KOPT-K1 (cell line): ENCODE data around the gene AP2A2.
"Not testable (repeated sequence)": the region's sequence is repeated elsewhere in the genome, so short reads cannot be mapped to it uniquely, and the experiment has no call there.

Experiments
- H3K27ac ChIP-seq: fragments of 200-600 bp; sonication (generic); 2 replicates; pipeline ENCODE4 v1.5.1; 2016; ENCODE audit warnings: antibody characterized with exemption, mild to moderate bottlenecking, low read depth, low read length; ENCODE audit not compliant: poor library complexity, severe bottlenecking
- H3K36me3 ChIP-seq: fragments of 200-600 bp; sonication (generic); 2 replicates; pipeline ENCODE4 v1.5.1; 2017; ENCODE audit warnings: antibody characterized with exemption, mild to moderate bottlenecking, low read length, moderate library complexity; ENCODE audit not compliant: insufficient read depth
- H3K9me3 ChIP-seq: fragments of 200-600 bp; sonication (generic); 2 replicates; pipeline ENCODE4 v1.5.1; 2017; ENCODE audit warnings: antibody characterized with exemption, low read length, mild to moderate bottlenecking; ENCODE audit not compliant: insufficient read depth, poor library complexity, severe bottlenecking

Gene AP2A2

GRCh38 chr11:952406-953385 lies 27.0 kb downstream of the AP2A2 start:
- Histone ChIP-seq H3K27ac (no peak overlapping the region), H3K9me3 (peaks cover 15% of the 10 kb centered on the region), H3K36me3 (0 out of 2 replicates have a peak, but pooled peaks cover 4% of the 10 kb centered on the region)

GRCh38 chr11:953512-953911 lies 27.8 kb downstream of the AP2A2 start:
- Histone ChIP-seq H3K9me3 (peaks cover 14% of the 10 kb centered on the region), H3K27ac (no peak overlapping the region), H3K36me3 (0 out of 2 replicates have a peak, but pooled peaks cover 4% of the 10 kb centered on the region)

DNA sequence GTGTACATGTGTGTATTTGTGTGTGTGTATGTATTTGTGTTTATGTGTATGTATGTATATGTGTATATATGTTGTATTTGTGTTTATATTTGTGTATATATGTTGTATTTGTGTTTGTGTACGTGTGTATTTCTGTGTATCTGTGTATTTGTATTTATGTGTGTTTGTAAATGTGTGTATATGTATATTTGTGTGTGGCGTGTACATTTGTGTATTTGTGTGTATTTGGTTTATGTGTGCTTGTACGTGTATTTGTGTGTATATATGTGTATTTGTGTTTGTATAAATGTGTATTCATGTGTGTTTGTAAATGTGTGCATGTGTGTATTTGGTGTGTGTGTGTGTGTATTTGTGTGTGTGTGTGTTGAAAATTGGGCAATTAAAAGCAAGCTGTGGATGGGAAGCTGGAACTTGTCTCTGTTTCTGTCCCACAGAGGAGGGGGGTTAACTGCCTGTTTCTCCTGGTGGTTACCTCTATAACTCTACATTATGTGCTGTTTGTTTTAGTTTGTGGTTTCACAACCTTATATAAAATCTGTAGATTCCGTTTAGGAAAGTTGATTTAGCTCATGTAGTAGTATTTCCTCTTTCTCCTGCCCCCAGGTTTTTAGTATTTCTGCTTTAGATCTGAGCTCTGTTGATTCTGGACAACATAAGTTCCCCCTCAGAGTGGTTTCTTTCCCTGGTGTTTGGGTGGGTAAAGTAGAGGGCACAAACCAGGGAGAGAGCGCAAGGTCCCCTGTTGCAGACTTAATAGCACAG lies 28.9 kb downstream of the AP2A2 start:
- Histone ChIP-seq H3K9me3 (peaks cover 4% of the 10 kb centered on the region), H3K36me3 (peaks cover 8% of the 10 kb centered on the region; the same call in 1 of the 2 replicates), H3K27ac (no peak overlapping the region)

GRCh38 chr11:955154-956063 lies 29.7 kb downstream of the AP2A2 start:
- Histone ChIP-seq H3K27ac (no peak overlapping the region), H3K36me3 (peaks cover 10% of the 10 kb centered on the region; the same call in 1 of the 2 replicates), H3K9me3 (no peaks in the 10 kb centered on the region)

DNA sequence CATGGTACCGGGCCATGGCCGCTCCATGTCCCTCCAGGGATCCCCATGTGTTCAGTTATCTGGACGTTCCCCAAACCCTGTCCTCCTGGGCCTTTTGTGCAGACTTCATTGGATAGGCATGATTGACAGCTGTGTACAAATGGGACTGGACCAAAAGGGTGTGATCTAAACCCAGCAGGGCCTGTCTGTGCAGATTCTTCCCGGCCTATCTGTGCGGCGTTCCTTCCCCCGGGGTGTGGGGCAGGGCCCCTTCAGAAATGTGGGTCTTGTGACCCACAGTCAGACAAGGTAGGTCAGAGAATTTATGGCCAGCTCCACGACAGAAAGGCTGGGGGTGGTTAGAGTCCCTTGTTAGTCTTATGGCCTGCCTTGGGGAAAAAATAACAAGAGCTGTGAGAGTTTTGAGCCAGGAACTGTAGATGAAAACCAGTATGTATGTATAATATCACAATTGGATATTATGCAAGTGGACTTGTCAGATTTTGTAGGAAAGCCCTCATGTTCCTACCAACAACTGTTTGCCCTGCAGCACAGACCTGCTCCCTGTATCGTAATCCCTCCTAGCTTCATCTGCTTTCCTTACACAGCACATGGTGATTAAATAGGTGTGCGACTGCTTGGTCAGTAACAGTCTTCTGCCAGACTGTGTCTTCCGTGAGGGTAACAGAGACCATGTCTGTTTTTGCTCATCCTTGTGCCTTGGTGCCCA lies 31.7 kb downstream of the AP2A2 start:
- H3K9me3 ChIP-seq, result no peaks in the 10 kb centered on the region
- no peak overlapping the region for H3K27ac ChIP-seq
- peaks cover 20% of the 10 kb centered on the region; the same call in 1 of the 2 replicates for H3K36me3 ChIP-seq

GRCh38 chr11:958101-958500 lies 32.4 kb downstream of the AP2A2 start:
- H3K27ac ChIP-seq, result no peak overlapping the region
- H3K36me3 ChIP-seq, result peaks cover 22% of the 10 kb centered on the region; the same call in 1 of the 2 replicates
- no peaks in the 10 kb centered on the region for H3K9me3 ChIP-seq

- no peaks in the 10 kb centered on the region for H3K9me3 ChIP-seq
- peaks cover 31% of the 10 kb centered on the region; the same call in 1 of the 2 replicates for H3K36me3 ChIP-seq
- no peak overlapping the region for H3K27ac ChIP-seq
These were observed 33.4 kb downstream of the AP2A2 start for GRCh38 chr11:959027-959426.

DNA sequence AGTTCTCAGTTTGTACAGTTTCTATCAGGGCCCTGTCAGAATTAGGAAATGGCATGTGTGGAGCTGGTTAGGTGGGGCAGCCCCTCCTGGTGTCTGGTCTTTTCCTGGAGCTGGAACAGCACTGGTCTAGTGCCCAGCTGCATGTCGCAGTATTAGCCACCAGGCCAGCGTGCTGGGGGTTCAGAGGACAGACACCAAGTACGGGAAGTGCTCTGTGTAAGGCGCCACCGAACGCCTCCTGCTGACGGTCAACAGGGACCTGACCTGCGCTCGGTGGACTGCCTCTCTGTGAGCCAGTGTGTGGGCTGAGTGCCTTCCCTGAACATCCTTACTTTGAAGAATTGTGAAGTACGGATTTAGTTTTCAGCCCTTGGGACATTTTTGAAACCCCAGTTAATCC lies 33.9 kb downstream of the AP2A2 start:
- Histone ChIP-seq H3K27ac (no peak overlapping the region), H3K9me3 (peaks cover 4% of the 10 kb centered on the region), H3K36me3 (peaks cover 37% of the 10 kb centered on the region; the same call in 1 of the 2 replicates)

DNA sequence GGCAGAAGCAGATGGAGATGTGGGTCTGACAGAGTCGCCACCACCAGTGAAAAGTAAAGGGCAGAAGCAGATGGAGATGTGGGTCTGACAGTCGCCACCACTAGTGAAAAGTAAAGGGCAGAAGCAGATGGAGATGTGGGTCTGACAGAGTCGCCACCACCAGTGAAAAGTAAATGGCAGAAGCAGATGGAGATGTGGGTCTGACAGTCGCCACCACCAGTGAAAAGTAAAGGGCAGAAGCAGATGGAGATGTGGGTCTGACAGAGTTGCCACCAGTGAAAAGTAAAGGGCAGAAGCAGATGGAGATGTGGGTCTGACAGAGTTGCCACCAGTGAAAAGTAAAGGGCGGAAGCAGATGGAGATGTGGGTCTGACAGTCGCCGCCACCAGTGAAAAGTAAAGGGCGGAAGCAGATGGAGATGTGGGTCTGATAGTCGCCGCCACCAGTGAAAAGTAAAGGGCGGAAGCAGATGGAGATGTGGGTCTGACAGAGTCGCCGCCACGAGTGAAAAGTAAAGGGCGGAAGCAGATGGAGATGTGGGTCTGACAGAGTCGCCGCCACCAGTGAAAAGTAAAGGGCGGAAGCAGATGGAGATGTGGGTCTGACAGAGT lies 35.7 kb downstream of the AP2A2 start:
- not testable (repeated sequence) for H3K27ac ChIP-seq, H3K9me3 ChIP-seq
- H3K36me3 ChIP-seq, result peaks cover 38% of the 10 kb centered on the region; the same call in 1 of the 2 replicates

DNA sequence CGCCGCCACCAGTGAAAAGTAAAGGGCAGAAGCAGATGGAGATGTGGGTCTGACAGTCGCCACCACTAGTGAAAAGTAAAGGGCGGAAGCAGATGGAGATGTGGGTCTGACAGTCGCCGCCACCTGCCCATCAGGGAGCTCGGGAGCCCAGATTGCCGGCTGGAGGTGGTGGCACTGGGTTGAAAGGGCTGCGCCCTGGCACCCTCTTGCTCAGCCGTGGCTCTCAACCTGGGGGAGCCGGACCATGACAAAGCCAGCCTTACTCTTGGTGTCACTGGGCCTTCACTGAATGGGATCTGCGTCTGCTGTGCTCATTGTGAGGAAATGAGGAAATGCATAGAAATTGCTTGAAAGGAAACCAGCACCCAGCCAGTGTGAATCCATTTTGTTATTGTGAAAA lies 36.3 kb downstream of the AP2A2 start:
- H3K36me3 ChIP-seq, result peaks cover 38% of the 10 kb centered on the region; the same call in 1 of the 2 replicates
- H3K27ac ChIP-seq, result no peak overlapping the region
- peaks cover 7% of the 10 kb centered on the region for H3K9me3 ChIP-seq

GRCh38 chr11:962688-963087 lies 37.0 kb downstream of the AP2A2 start:
- Histone ChIP-seq H3K27ac (no peak overlapping the region), H3K36me3 (peaks cover 38% of the 10 kb centered on the region; the same call in 1 of the 2 replicates), H3K9me3 (peaks cover 7% of the 10 kb centered on the region)

DNA sequence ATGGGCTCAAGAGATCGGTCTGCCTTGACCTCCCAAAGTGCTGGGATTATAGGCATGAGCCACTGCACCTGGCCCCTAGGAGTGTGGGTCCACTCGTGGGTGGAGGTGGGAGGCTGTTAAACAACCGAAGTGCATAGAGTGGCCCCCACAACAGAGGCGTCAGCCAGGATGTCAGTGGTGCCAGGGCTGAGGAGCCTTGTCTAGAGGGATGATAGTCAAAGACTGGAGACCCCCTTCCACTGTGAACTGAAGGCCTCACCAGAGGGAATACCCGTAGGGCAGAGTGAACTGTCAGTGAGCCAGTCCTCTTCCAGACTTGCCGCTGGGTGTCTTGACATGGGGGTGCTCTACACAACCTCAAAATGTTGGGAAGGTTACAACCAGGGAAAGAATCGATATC lies 38.2 kb downstream of the AP2A2 start:
- H3K9me3 ChIP-seq, result peaks cover 7% of the 10 kb centered on the region
- H3K27ac ChIP-seq, result no peak overlapping the region
- H3K36me3 ChIP-seq, result peaks cover 38% of the 10 kb centered on the region; the same call in 1 of the 2 replicates

DNA sequence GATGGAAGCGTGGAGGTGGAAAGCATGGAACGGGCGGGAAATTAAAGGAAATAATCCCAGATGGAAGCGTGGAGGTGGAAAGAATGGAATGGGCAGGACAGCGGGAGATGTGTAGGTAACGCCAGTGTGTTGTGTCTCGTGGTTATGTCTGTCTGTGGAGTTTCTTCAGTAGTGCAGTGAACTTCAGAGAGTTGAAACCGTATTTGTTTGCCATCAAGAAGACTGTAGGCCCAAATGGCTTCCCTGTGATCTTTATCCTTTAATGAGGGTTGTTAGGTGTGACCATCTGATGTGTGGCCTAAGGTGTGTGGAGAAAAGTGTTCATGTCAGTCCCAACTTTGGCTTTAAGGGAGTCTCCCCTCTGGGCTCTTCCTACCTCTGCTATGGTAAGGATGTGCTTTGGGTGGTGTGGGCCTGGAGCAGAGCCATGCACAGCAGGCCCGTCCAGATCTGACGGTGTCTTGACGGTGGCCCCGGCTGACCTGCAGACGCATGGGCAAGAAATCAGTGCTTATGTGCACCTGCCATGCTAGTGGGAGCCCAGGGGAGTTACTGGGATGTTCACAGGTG lies 39.6 kb downstream of the AP2A2 start:
- Histone ChIP-seq H3K27ac (no peak overlapping the region), H3K9me3 (peaks cover 7% of the 10 kb centered on the region), H3K36me3 (peaks cover 28% of the 10 kb centered on the region; the same call in 1 of the 2 replicates)
